ENCODE measurements around the gene CACNA1C.

The CACNA1C gene

GRCh38 chr12:2492236-2492635, 439.4 kb downstream of the CACNA1C start:
- Histone ChIP-seq H3K27me3 (ENCODE audit: insufficient read depth, poor library complexity, severe bottlenecking) (peaks cover 80% of the 10 kb centered on the region), H3K9me3 (ENCODE audit: severe bottlenecking) (no peaks in the 10 kb centered on the region), H3K36me3 (ENCODE audit: low read depth) (no peaks in the 10 kb centered on the region), H3K4me3 (ENCODE audit: severe bottlenecking) (no peak overlapping the region), H3K4me1 (ENCODE audit: insufficient read depth, poor library complexity, severe bottlenecking) (no peaks in the 10 kb centered on the region), H3K27ac (ENCODE audit: poor library complexity, severe bottlenecking) (no peak overlapping the region)
- DNase-seq (ENCODE audit: low spot score) (no peak), ATAC-seq (ENCODE audit: low read depth) (no peak)
- TF ChIP-seq CTCF (IDR thresholded peaks at IDR 0.05; ENCODE audit: poor library complexity, severe bottlenecking) = no peak

- Histone ChIP-seq H3K27ac (ENCODE audit: poor library complexity, severe bottlenecking) (no peak overlapping the region), H3K9me3 (ENCODE audit: severe bottlenecking) (no peaks in the 10 kb centered on the region), H3K27me3 (ENCODE audit: insufficient read depth, poor library complexity, severe bottlenecking) (peaks cover 79% of the 10 kb centered on the region), H3K4me1 (ENCODE audit: insufficient read depth, poor library complexity, severe bottlenecking) (no peaks in the 10 kb centered on the region), H3K36me3 (ENCODE audit: low read depth) (no peaks in the 10 kb centered on the region), H3K4me3 (ENCODE audit: severe bottlenecking) (no peak overlapping the region)
- no peak for ATAC-seq (ENCODE audit: low read depth)
- no peak for TF ChIP-seq CTCF (IDR thresholded peaks at IDR 0.05; ENCODE audit: poor library complexity, severe bottlenecking)
- DNase-seq (ENCODE audit: low spot score) = no peak
These were observed 440.3 kb downstream of the CACNA1C start for GRCh38 chr12:2493086-2493485.

- no peaks in the 10 kb centered on the region for H3K4me1 ChIP-seq (ENCODE audit: insufficient read depth, poor library complexity, severe bottlenecking)
- no peak overlapping the region for H3K4me3 ChIP-seq (ENCODE audit: severe bottlenecking)
- no peak overlapping the region for H3K27ac ChIP-seq (ENCODE audit: poor library complexity, severe bottlenecking)
- H3K9me3 ChIP-seq (ENCODE audit: severe bottlenecking) = no peaks in the 10 kb centered on the region
- no peak for TF ChIP-seq CTCF (IDR thresholded peaks at IDR 0.05; ENCODE audit: poor library complexity, severe bottlenecking)
- DNase-seq (ENCODE audit: low spot score) (no peak), ATAC-seq (ENCODE audit: low read depth) (no peak)
- no peaks in the 10 kb centered on the region for H3K36me3 ChIP-seq (ENCODE audit: low read depth)
- peaks cover 77% of the 10 kb centered on the region for H3K27me3 ChIP-seq (ENCODE audit: insufficient read depth, poor library complexity, severe bottlenecking)
These were observed 441.9 kb downstream of the CACNA1C start for GRCh38 chr12:2494486-2495192.

GRCh38 chr12:2495417-2496112, 442.8 kb downstream of the CACNA1C start:
- Histone ChIP-seq H3K36me3 (ENCODE audit: low read depth) (no peaks in the 10 kb centered on the region), H3K4me3 (ENCODE audit: severe bottlenecking) (no peak overlapping the region), H3K9me3 (ENCODE audit: severe bottlenecking) (no peaks in the 10 kb centered on the region), H3K27ac (ENCODE audit: poor library complexity, severe bottlenecking) (no peak overlapping the region), H3K4me1 (ENCODE audit: insufficient read depth, poor library complexity, severe bottlenecking) (no peaks in the 10 kb centered on the region), H3K27me3 (ENCODE audit: insufficient read depth, poor library complexity, severe bottlenecking) (peaks cover 75% of the 10 kb centered on the region)
- TF ChIP-seq CTCF (IDR thresholded peaks at IDR 0.05; ENCODE audit: poor library complexity, severe bottlenecking) = no peak
- DNase-seq (ENCODE audit: low spot score) (no peak), ATAC-seq (ENCODE audit: low read depth) (no peak)

All from RWPE2 (cell line).